Duodenal mucosa (tissue), 2 donors: ENCODE measurements around the gene POLR2I.

Source experiments
- H3K27ac ChIP-seq: one replicate; pipeline ENCODE4 v1.7.0; 2013; ENCODE audit warnings: low read depth, low read length
- H3K27me3 ChIP-seq, 2 donors: one replicate each; pipeline ENCODE4 v1.7.0; 2013; ENCODE audit warnings: low read length in 2 of 2, control low read depth in 1 of 2; ENCODE audit not compliant: insufficient read depth in 2 of 2, control insufficient read depth in 1 of 2
- H3K36me3 ChIP-seq, 2 donors: one replicate each; pipeline ENCODE4 v1.7.0; 2013; ENCODE audit warnings: low read length in 2 of 2, control low read depth in 1 of 2; ENCODE audit not compliant: insufficient read depth in 2 of 2, control insufficient read depth in 1 of 2
- H3K4me1 ChIP-seq, 2 donors: one replicate each; pipeline ENCODE4 v1.7.0; 2013; ENCODE audit warnings: low read length in 2 of 2, control low read depth in 1 of 2; ENCODE audit not compliant: insufficient read depth in 2 of 2, control insufficient read depth in 1 of 2
- H3K4me3 ChIP-seq, 2 donors: one replicate each; pipeline ENCODE4 v1.7.0; 2013; ENCODE audit warnings: low read length in 2 of 2, low read depth in 1 of 2
- H3K9ac ChIP-seq, 2 donors: one replicate each; pipeline ENCODE4 v1.7.0; 2013; ENCODE audit warnings: low read length in 2 of 2, low read depth in 1 of 2
- H3K9me3 ChIP-seq, 2 donors: one replicate each; pipeline ENCODE4 v1.7.0; 2013; ENCODE audit warnings: low read length in 2 of 2, control low read depth in 1 of 2; ENCODE audit not compliant: control insufficient read depth in 1 of 2

Gene POLR2I

GRCh38 chr19:36101550-36102327, 12.9 kb downstream of the POLR2I start:
- Histone ChIP-seq H3K9me3 (no peaks in the 10 kb centered on the region), H3K36me3 (peaks cover 0 to 34% of the 10 kb centered on the region in 2 donors), H3K4me3 (no peak overlapping the region), H3K4me1 (no peaks in the 10 kb centered on the region), H3K27me3 (no peaks in the 10 kb centered on the region), H3K27ac (no peak overlapping the region), H3K9ac (no peak overlapping the region)

GRCh38 chr19:36100476-36100875, 14.2 kb downstream of the POLR2I start:
- Histone ChIP-seq H3K27me3 (no peaks in the 10 kb centered on the region), H3K36me3 (peaks cover 0 to 27% of the 10 kb centered on the region in 2 donors), H3K4me1 (no peaks in the 10 kb centered on the region), H3K4me3 (no peak overlapping the region), H3K27ac (no peak overlapping the region), H3K9ac (no peak overlapping the region), H3K9me3 (no peaks in the 10 kb centered on the region)

- Histone ChIP-seq H3K27me3 (no peaks in the 10 kb centered on the region), H3K36me3 (peaks cover 0 to 15% of the 10 kb centered on the region in 2 donors)
These were observed 15.4 kb downstream of the POLR2I start for GRCh38 chr19:36099166-36099785.

GRCh38 chr19:36097036-36097435, 17.6 kb downstream of the POLR2I start:
- H3K4me1 ChIP-seq: no peaks in the 10 kb centered on the region
- no peaks in the 10 kb centered on the region for H3K27me3 ChIP-seq
- no peak overlapping the region for H3K9ac ChIP-seq
- no peak overlapping the region for H3K4me3 ChIP-seq
- H3K27ac ChIP-seq: no peak overlapping the region
- peaks cover 0 to 5% of the 10 kb centered on the region in 2 donors for H3K36me3 ChIP-seq
- H3K9me3 ChIP-seq: no peaks in the 10 kb centered on the region

More at GRCh38 chr19:36099166-36099785, 15.4 kb downstream of the POLR2I start:
- no peak overlapping the region for H3K9ac ChIP-seq
- no peaks in the 10 kb centered on the region for H3K4me1 ChIP-seq
- H3K9me3 ChIP-seq: no peaks in the 10 kb centered on the region
- no peak overlapping the region for H3K27ac ChIP-seq
- no peak overlapping the region for H3K4me3 ChIP-seq

- Histone ChIP-seq H3K9ac (no peak overlapping the region), H3K4me1 (no peaks in the 10 kb centered on the region), H3K36me3 (peaks cover 0 to 12% of the 10 kb centered on the region in 2 donors), H3K27ac (no peak overlapping the region), H3K9me3 (no peaks in the 10 kb centered on the region), H3K4me3 (no peak overlapping the region), H3K27me3 (no peaks in the 10 kb centered on the region)
These were observed 21.0 kb downstream of the POLR2I start for GRCh38 chr19:36093687-36094086.

GRCh38 chr19:36093146-36093662, 21.5 kb downstream of the POLR2I start:
- H3K36me3 ChIP-seq: peaks cover 2 to 16% of the 10 kb centered on the region in 2 donors
- H3K27ac ChIP-seq: no peak overlapping the region
- H3K9ac ChIP-seq: no peak overlapping the region
- no peaks in the 10 kb centered on the region for H3K4me1 ChIP-seq
- H3K4me3 ChIP-seq: no peak overlapping the region
- H3K9me3 ChIP-seq: no peaks in the 10 kb centered on the region
- no peaks in the 10 kb centered on the region for H3K27me3 ChIP-seq

- Histone ChIP-seq H3K9ac (no peak overlapping the region), H3K27ac (no peak overlapping the region)
These were observed 22.1 kb downstream of the POLR2I start for GRCh38 chr19:36092566-36092965.

GRCh38 chr19:36090910-36091695, 23.6 kb downstream of the POLR2I start:
- Histone ChIP-seq H3K9ac (no peak overlapping the region), H3K27me3 (no peaks in the 10 kb centered on the region), H3K36me3 (peaks cover 2 to 18% of the 10 kb centered on the region in 2 donors), H3K4me3 (no peak overlapping the region), H3K9me3 (no peaks in the 10 kb centered on the region), H3K4me1 (no peaks in the 10 kb centered on the region), H3K27ac (no peak overlapping the region)

More at GRCh38 chr19:36092566-36092965, 22.1 kb downstream of the POLR2I start:
- H3K27me3 ChIP-seq: no peaks in the 10 kb centered on the region
- H3K4me1 ChIP-seq: no peaks in the 10 kb centered on the region
- no peak overlapping the region for H3K4me3 ChIP-seq
- no peaks in the 10 kb centered on the region for H3K9me3 ChIP-seq
- H3K36me3 ChIP-seq: peaks cover 2 to 18% of the 10 kb centered on the region in 2 donors

- H3K4me3 ChIP-seq: no peak overlapping the region
- no peaks in the 10 kb centered on the region for H3K4me1 ChIP-seq
- H3K9ac ChIP-seq: no peak overlapping the region
- H3K9me3 ChIP-seq: no peaks in the 10 kb centered on the region
- no peaks in the 10 kb centered on the region for H3K27me3 ChIP-seq
- H3K36me3 ChIP-seq: peaks cover 2 to 18% of the 10 kb centered on the region in 2 donors
- H3K27ac ChIP-seq: no peak overlapping the region
These were observed 24.8 kb downstream of the POLR2I start for GRCh38 chr19:36089847-36090246.

GRCh38 chr19:36086326-36086725, 28.3 kb downstream of the POLR2I start:
- no peaks in the 10 kb centered on the region for H3K27me3 ChIP-seq
- H3K36me3 ChIP-seq: peaks cover 2 to 26% of the 10 kb centered on the region in 2 donors
- no peak overlapping the region for H3K4me3 ChIP-seq
- no peaks in the 10 kb centered on the region for H3K9me3 ChIP-seq
- H3K4me1 ChIP-seq: no peaks in the 10 kb centered on the region
- H3K9ac ChIP-seq: no peak overlapping the region
- no peak overlapping the region for H3K27ac ChIP-seq
